Right renal cortex interstitium (tissue), 3 donors: Measurements from ENCODE around the gene LIPH. TPM values are rescaled to one million over a fixed set of nuclear protein-coding genes. Genes with fewer than 3 reads are reported as not detected.

Source experiments
- DNase-seq, 3 donors: peaks; one replicate each; pipeline ENCODE4 v3.0.0-alpha.2; 2013; ENCODE audit warnings: low read depth in 3 of 3, low spot score in 2 of 3
- polyA plus RNA-seq, 3 donors: library from polyadenylated mRNA; unstranded; fragments of 120-200 nt; gene quantifications; one replicate each; pipeline ENCODE4 v1.2.1, GENCODE V29; 2013; ENCODE audit not compliant: insufficient read length in 3 of 3

Gene LIPH
- polyA plus RNA-seq, 3 donors: 0.98 to 1.8 (median 1.5) TPM

DNA sequence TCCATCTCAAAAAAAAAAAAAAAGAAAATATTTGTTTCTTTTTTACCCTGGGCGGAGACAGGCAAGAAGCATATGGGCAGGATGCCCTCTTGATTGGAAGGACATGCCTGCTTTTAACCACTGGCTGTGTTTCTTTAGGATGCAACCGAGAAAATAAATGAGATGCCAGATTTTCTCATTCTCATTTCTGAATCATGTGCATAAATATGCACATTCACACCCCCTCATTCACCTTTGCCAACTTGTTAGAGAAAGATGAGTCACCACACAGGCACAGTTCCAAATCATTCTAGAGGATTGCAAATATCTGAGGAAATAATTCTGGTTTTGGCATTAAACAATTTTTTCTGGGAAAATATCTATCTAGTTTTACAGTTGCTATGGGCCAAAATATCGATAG lies 3.3 kb downstream of the LIPH start:
- no peak for DNase-seq

DNA sequence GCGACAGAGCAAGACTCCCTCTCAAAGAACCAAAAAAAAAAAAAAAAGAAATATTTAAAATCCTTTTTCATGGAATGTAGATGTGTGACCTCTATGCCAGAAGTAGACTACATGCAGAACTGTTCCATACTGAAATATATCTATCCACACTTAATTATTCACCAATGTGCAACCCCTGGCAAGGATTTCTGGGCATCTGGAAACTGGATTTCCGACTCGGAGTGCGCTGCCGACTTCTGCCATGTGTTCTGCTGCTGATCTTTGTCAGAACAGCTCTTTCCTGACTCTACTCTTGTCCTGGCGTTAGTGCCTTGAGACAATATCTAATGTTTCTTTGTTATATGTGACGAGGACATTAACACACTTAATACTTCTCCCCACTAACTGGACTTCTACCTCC lies 11.7 kb downstream of the LIPH start:
- no peak for DNase-seq

DNA sequence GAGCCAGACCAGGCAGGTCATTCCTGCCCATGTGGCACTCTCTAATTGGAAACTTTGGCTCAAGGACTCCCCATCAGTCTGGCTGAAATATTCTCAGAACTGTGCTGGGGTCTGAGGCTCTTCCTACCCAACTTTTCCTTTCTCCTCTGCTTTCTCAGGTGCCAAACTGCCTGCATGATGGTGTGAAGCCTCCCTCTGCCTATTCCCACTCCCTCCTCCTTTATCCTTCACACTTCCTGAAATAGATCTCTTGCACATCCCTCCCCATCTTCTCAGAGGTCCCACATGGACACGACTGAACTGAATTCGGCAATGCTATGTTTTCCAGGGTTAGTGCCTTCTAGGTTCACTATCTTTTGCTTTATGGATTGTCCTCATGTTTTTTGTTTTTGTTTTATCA lies 12.5 kb downstream of the LIPH start:
- no peak for DNase-seq

DNA sequence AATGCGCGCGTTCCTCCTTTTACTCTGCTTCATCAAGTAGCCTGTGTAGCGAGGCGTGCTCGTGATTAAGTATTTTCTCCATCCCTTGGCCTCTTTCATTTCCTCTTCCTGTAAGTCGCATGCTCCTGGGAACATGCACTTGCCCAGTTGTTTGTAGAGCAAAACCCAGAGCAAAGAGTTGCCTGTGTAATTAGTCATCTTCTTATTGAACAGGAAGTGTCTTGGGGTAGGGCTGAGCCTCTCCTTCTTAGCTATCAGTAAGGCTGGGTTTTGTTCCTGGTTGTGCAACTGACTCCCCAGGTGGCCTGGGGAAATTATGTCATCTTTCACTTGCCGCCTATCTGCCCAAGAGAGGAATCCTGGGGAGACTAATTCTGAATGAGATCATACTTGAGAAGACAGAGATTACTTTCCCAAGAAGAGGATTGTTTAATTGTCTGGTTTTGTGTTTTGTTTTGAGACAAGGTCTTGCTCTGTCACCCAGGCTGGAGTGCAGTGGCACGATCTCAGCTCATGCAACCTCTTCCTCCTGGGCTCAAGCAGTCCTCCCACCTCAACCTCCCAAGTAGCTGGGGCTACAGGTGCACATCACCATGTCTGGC lies 14.9 kb downstream of the LIPH start:
- DNase-seq: no peak

DNA sequence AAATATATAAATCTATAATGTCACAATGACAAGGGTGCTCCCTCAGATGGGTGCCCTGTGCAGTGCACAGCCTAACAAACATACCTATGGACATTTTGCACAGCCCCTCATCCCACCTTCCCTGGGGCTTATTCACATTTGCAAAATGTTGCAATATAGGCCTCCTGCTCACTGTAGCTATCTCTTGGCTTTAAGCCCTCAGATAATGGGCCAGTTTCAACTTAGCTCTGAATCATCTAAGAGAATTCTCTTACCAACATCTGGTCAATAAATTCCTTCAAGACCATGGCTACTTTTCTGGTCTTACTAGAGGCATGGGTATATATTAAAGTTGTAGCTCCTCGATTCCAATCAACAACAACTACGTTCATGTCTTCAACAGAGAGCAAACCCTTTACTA lies 17.9 kb downstream of the LIPH start:
- no peak for DNase-seq

DNA sequence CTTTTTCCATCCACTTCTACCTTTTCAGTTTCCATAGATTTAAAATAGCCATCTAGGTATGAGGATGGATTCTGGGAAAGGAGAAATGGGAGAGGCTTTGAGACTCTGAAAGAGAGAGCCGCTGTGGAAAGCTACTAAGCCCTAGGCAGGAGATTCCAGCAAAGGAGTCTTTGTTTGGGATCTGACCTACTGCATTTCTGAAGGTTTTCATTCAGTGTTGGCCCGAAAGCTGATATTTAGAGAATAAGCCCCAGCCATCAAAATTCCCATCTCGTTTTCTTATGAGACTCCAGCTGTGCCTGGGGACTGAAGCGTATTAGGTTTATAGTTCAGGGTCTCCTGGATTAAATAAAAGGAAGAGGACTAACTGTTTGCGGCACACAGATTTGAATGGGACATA lies 19.5 kb downstream of the LIPH start:
- DNase-seq: no peak

DNA sequence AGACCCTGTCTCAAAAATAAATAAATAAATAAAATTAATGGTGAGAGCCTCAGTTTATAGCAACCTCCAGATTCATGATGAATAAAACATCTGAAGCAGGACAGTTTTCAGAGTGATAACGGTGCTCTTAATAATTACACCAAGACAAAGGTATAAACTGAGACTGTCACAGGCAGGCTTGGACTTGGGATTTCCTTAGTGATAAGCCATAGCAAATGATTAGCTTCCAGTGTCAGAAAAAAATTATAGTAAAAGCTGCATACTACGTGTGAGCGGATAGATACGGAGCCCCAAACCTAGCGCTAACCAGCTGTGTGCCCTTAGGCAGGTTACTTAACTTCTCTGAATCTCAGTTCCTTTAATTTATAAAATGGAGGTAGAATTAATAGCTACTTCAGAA lies 21.5 kb downstream of the LIPH start:
- DNase-seq: no peak

DNA sequence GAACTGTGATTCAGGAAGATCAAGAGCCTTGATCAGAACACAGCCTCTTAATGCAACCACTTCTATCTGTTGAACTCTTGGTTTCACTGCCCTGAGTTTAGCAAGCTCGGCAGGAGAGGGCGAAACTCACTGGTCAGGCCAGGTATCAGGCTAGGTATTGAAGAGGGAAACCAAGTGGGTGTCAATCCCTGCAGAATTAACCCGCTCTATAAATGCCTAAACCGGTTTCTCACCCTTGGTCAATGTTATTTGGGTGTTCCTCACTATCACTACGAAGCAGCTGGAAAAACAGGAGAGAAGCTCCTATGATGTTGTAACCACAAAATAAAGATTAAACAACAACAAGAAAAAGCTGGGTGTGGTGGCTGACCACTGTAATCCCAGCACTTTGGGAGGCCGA lies 23.9 kb downstream of the LIPH start:
- no peak for DNase-seq

DNA sequence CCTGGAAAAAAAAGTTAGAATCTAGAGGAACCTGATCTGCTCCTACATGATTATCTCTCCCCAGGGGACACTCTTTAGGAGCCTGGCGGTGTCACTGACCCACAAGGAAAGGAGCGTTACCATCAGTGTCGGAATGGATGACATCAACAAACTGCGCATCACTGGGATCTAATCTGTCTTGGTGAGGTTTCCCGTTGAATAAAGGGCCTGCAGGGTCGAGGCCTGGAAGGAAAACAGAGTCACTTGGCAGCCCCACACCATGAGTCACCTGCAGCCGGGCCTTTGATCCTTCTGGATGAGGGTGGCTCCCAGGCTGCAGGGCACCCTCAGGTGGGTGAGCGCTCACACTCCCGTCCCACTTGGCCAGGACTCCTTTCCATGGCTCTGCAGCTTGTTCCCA lies 25.0 kb downstream of the LIPH start:
- no peak for DNase-seq

DNA sequence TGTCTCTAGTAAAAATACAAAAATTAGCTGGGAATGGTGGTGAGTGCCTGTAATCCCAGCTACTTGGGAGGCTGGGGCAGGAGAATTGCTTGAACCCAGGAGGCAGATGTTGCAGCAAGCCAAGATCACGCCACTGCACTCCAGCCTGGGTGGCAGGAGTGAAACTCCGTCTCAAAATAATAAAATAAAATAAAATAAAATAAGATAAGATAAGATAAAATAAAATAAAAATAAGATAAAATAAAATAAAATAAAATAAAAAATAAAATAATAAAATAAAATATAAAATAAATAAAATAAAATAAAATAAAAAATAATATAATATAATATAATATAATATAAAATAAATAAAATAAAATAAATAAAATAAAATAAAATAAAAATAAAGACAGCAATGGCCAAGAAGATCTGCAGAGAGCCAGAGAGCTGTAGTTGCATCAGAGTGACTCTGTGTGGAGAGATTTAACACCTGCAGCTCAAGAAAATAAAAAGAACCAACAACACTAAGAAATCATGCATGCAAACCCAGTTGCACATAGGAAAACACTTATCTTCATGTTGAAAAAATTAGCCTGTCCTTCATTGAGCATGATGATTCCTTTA lies 25.9 kb downstream of the LIPH start:
- DNase-seq: no peak

DNA sequence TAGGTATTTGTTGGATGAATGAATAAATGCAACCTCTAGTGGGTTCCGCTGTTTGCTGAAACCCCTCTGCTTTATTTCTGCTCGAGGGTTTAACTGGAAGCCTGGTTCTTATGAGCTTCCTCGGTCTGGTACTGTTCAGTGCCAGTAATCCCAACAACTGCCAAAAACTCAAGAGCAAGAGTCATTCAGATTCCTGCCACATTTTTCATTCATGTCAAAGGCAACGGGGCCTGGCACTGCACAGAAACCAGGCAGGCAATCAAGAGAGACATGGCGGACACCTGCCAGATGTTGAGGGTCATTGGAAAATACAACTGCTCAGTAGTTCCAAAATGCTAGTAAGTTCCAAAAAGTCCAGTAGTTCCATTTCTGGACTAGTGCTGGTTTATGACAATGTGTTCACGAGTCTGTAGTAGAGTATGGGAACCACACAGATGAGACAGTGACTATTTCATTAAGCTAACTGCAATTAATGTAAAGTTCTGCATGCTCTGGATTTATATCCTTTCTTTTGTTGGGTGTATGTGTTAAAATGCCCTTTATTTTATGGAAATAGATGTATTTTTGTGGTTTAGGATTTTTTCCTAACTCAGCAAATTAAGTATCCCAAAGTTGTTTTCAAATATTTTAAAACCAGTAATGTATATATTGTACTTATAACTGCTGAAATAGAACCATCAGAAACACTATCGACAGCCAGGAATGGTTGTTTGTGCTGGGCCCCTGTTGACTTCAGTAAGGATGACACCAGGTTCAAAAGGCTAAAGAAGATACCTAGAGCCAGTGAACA lies 30.8 kb downstream of the LIPH start:
- no peak for DNase-seq

DNA sequence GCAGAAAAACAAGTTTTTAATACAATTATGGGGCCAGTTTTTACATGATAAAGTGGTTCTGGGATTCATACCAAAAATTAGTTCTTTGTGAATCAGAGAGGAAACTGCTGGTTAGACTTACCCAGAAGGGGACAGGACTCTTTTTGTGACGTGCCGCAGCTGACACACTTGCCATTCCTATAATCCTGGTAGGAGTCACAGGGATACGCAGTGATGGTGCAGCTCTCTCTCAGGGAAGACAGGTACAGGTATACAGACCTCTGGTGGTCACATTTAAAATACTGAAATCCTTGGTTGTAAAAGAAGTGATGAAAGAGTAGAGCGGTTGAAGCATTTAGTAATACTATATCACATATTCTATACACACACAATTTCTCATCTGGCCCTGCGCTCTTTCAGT lies 33.4 kb downstream of the LIPH start:
- no peak for DNase-seq

DNA sequence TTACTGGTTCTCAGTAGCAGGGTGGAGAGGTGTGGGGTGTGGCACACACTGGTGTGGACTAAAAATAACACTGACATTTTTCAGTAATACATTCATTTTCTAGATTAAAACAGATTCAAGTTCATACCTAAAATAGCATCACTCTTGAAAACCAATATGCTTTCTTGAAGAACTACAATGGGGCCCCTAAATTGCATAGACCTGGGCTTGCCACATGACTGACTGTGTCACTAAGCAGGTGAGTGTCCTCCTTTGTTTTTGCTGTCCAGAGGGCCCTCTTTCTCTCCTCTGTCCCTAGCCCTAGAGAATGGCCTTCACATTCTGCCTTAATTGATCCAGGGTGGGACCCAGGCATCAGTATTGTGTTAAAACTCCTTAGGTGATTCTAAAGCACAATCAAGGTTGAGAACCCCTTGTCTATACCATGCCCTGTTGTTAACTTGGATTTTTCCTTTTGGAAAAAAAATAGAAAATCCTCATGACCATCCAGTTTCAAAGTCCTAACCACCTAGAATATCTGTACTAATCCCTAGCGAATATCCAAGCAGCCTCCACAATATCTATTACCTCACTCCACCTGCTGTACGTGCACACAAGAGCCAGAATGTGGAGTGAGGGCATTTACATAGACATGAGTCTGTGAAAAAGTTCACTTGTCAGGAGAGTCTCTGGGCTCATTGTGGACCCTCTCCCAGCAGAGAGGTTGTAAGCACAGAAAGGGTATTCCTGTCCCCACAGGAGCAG lies 34.8 kb downstream of the LIPH start:
- DNase-seq: no peak

DNA sequence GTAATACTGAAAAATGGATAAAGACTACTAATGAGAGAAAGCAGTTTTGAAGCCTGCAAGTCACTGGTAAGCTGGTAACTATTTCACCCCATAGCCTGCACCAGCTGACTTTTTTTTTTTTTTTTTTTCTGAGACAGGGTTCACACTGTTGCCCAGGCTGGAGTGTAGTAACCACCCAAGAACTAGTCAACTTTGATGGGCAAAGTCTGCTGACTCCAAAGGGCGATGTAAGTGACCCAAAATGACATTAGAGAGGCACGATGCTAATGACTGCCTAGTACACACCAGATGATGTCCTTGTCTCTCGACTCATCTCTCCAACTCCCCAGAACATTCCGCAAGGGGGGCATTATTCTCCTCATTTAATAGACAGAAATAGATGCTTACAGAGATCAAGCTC lies 40.7 kb downstream of the LIPH start:
- no peak for DNase-seq

DNA sequence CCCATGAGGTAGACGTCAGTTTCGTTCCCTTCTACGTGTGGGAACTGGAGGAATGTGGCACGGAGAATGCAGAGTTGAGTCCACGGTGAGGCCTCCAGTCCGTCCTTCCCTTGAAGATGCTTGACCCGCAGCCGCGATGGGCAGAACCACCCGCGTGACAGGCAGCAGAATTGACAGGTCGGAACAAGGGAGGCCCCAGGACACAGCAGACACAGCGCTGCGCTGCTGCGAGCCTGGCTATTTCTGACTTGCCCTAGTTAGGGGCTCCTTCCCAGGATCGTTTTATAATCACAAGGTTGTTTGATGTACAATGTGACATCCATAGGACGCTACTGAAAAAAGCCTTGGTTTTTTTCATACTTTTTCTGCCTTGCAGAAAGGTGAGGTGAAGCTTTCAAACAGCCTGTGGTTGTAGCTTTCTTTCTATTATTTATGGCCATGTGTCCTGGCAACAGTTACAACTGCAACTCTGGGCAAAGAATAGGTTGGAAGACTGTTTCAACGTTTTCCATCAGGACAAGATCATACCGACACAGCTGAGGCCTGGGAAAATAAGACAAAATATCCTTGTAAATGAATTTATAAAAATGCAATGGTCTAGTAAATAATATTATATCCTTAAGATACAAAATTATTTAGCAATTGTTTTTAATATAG lies 43.9 kb downstream of the LIPH start:
- no peak for DNase-seq

DNA sequence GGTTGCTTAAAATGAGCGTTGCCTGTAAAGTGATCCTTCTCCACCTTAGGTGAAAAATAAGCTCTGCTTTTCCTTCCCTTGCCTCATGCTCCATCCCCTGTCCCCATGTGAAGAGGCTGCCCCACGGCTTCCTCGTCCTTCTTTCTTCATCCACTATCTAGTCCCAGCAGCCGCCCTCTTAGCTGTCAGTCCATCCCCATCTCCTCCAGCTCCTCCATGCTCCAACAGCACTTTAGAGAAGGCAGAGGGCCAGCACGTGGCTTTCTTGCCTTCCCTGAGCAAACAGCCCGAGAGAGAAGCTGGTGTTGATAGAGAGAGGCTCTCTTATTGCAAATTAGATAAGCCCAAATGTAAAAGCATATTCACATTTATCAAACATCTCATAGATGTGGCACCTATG lies 44.5 kb downstream of the LIPH start:
- DNase-seq: no peak

DNA sequence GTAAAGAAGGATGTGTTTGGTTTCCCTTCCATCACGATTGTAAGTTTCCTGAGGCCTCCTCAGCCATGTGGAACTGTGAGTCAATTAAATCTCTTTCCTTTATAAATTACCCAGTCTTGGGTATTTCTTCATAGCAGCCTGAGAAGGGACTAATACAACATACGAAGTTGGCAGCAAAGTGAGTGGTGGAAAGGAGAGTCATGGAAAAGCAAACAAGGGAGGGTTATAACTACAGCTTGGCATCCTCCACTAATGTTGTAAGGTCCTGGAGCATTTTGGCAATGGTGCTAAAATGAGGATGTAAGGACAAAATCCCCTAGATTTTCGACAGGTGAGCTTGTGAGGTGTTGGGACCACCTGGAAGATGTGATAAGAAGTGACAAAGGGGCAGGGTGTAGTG lies 47.8 kb downstream of the LIPH start:
- DNase-seq: no peak

DNA sequence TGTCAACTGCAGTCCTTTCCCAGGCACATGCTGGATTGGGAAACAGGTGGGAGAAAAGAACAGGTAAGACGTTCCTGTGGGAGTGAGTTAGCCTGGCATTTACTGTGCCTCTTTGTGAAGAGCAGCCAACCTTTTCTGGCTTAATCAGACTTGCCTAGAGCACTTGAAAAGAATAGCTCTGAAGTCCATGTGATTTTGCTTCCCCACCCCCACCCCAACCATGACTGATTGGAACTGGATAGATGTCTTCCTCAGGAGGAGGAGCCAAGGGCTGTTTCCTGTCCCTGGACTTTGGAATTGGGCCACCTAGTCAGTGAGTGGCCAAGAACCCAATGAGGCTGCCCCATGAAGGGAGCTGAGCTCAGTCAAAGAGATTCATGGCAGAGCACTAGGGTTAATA lies 48.9 kb downstream of the LIPH start:
- DNase-seq: no peak

DNA sequence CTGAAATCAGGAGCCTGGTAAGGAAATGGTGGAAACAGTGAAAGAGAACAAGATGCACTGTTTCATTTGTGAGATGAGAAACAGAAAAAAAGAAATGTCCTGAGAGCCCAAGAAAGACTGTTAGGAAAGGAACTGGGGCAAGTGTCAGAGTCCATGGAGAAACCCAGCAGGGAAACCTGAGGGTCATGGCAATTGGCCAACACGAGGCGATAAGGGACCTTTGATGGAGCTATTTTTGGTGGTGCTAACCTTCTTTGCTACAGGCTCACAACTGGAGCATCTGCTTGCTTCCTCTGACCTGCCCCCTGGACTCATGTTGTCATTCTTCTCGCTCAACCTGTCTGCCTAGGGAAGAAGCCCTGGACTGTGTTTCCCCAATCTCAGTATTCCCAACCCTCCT lies 49.4 kb downstream of the LIPH start:
- DNase-seq: no peak

DNA sequence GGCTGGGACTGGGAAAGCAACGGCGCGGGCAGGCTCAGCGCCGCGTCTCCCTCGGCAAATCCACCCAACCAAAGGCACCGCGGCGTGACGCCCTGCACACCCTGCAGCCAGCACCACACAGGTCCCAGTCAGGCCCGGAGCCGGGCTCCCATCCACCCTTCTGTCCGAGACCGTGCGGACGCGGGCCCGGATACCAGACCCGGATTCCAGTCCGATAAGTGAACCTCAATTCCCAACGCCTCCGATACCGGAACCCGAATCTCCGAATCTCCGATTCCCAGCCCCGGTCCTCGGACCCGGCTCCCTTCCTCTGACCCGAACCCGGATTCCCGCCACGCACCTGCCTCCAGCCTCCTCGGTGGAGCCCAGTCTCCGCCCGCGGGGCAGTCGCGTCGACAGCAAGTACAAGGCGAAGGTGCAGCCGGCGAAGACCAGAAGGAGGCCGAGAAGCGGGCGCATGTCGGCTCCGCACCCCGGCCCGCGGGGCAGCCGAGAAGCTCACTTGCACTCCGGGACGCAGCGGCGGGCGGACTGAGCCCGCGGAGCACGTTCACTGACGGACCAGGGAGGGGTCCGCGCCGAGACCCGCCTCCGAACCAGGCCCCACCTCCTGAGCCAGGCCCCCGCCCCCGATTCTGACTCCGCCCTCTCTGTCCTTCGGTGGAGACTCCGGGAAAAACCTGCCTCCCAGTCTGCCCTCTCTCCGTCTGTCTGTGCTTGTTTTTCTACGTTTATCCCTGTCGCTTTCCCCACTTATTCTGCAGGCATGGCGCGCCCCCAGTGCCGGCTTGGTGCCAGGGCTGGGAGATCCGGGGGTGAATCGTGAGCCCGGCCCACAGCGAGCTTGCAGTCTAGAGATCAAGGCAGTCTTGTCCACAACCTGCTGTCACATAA lies 53.6 kb downstream of the LIPH start, which contains the start of gene TMEM41A:
TMEM41A (minus strand) TSS at position 533 of the 894 bp plus-strand sequence; CDS start at position 459, 74 bp downstream.
- DNase-seq: peak; percentile 68 to 83 (median 80)
